Spleen (tissue), 11 donors: Measurements from ENCODE around the gene RNF111. TPM values are rescaled to one million over a fixed set of nuclear protein-coding genes. Genes with fewer than 3 reads are reported as not detected.
"Not testable (repeated sequence)": the region's sequence is repeated elsewhere in the genome, so short reads cannot be mapped to it uniquely, and the experiment has no call there.

Source experiments
- DNase-seq: peaks from one replicate; pipeline ENCODE4 v3.0.0-alpha.2; 2020
- H3K27ac ChIP-seq, 8 donors: fragments of 200-600 bp; sonication (generic) in 7 of 8; 1 replicate in 4 of 8; 2 replicates in 4 of 8; pipeline versions ENCODE4 v1.5.0 to v1.8.0; 2016 to 2021; ENCODE audit warnings: inconsistent platforms in 4 of 8, mild to moderate bottlenecking in 4 of 8, moderate library complexity in 1 of 8
- H3K27me3 ChIP-seq, 7 donors: fragments of 200-600 bp; sonication (generic) in 6 of 7; replicated peaks in 1 of 7; 1 replicate in 4 of 7; 2 replicates in 3 of 7; pipeline versions ENCODE4 v1.5.0 to v1.8.0; 2016 to 2021; ENCODE audit warnings: inconsistent platforms in 3 of 7, mild to moderate bottlenecking in 1 of 7
- H3K36me3 ChIP-seq, 6 donors: fragments of 200-600 bp; sonication (generic) in 5 of 6; 1 replicate in 4 of 6; 2 replicates in 2 of 6; pipeline versions ENCODE4 v1.5.0 to v1.8.0; 2016 to 2021; ENCODE audit warnings: inconsistent platforms in 2 of 6
- H3K4me1 ChIP-seq, 6 donors: fragments of 200-600 bp; sonication (generic) in 5 of 6; 1 replicate in 3 of 6; 2 replicates in 3 of 6; pipeline versions ENCODE4 v1.5.0 to v1.8.0; 2016 to 2021; ENCODE audit warnings: inconsistent platforms in 3 of 6
- H3K4me3 ChIP-seq, 8 donors: fragments of 200-600 bp; sonication (generic) in 7 of 8; 1 replicate in 4 of 8; 2 replicates in 4 of 8; pipeline versions ENCODE4 v1.5.0 to v1.8.0; 2016 to 2021; ENCODE audit warnings: inconsistent platforms in 4 of 8, mild to moderate bottlenecking in 4 of 8, moderate library complexity in 2 of 8
- H3K9me3 ChIP-seq, 8 donors: fragments of 200-600 bp; sonication (generic) in 7 of 8; 1 replicate in 4 of 8; 2 replicates in 4 of 8; pipeline versions ENCODE4 v1.5.0 to v1.8.0; 2016 to 2021; ENCODE audit warnings: inconsistent platforms in 4 of 8
- POLR2A ChIP-seq, 3 donors: fragments of 450-650 bp; IDR thresholded peaks; one replicate each; pipeline ENCODE4 v1.5.1; 2017; ENCODE audit warnings: antibody characterized with exemption in 3 of 3, mild to moderate bottlenecking in 1 of 3
- POLR2AphosphoS5 ChIP-seq, 3 donors: sonication (generic); formaldehyde crosslinking; IDR thresholded peaks; one replicate each; pipeline ENCODE4 v1.5.1; 2017; ENCODE audit warnings: antibody characterized with exemption in 3 of 3
- WGBS, 5 donors: extraction: QIAGEN DNeasy Blood & Tissue Kit in 3 of 5; methylation state at CpG; one replicate each; pipeline versions ENCODE4 v1.1.5 to v1.1.7; 2013 to 2018; 5-methylcytosine and 5-hydroxymethylcytosine counted together
- intact Hi-C: fragments of 100-400 bp; cut with DNase I; formaldehyde crosslinking; loops from one replicate; pipeline ENCODE4 v1.15.0; 2023; ENCODE audit warnings: low total_unique reads
- polyA plus RNA-seq, 3 donors: library from polyadenylated mRNA; stranded (reverse); fragments of 200-250 nt; gene quantifications; one replicate each; pipeline ENCODE4 v1.2.1, GENCODE V29; 2013
- total RNA-seq, 7 donors: library from RNA; depleted of rRNA in 3 of 7; stranded (reverse); fragments of >200 nt in 3 of 7; fragmentation: NEBNext Ultra II Directional in 4 of 7; extraction: Animal tissue kit (Norgen Biotek cat#: 25700) in 4 of 7; gene quantifications; one replicate each; pipeline versions ENCODE4 v1.1.0 to v1.2.1, GENCODE V29; 2016 to 2021
- TF ChIP-seq, protein P1 (sequence below), 11 experiments: fragments of 200-600 bp in 7 of 11; fragments of 450-650 bp in 4 of 11; sonication (generic) in 4 of 11; IDR thresholded peaks in 8 of 11; conservative IDR thresholded peaks in 3 of 11; 1 replicate in 7 of 11; 2 replicates in 4 of 11; pipeline versions ENCODE4 v1.4.0 to v1.8.0; 2016 to 2021; ENCODE audit warnings: antibody characterized with exemption in 11 of 11, inconsistent platforms in 4 of 11, mild to moderate bottlenecking in 1 of 11
- donor health status: healthy with polysubstance abuse.
- donor health status: DM: no; HTN: no; CAD: no; lungs with moderate emphysema.
- donor health status: DM: no; HTN: no; CAD: no.
- donor health status: Bipolar disorder and iron deficiency.
- donor health status: healthy.
- donor health status: DM: no; HTN: no; CAD: no.
- donor health status: DM: yes; HTN: yes; CAD: no.

The RNF111 gene
- total and polyA plus RNA-seq, 10 donors = 10.5 to 68.2 (median 41.1) TPM

DNA sequence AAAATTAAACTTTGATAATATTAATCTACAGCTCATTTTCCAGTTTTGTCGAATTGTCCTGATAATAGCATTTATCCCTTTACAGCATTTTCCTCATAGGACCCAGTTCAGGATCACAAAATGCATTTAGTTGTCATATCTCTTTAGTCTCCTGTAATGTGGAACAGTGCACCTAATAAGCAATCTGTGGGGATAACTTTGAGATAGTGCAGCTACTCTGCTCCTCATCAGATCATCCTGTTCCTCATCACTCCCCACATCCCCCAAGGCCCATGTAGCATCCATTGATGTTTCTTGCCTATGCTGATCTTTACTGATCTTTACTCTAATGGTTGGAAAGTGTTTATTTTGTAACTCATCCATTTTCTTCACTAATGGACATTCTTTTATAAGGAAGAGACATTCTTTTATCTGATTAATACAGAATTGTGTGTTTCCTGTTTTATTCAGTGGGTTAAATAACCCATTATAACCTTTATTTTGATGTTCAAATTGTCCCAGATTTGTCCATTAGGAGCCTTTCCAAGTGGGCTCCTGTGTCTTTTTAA, 7.5 kb downstream of the RNF111 start:
- Histone ChIP-seq H3K36me3 (peaks cover 0 to 43% (median 10%) of the 10 kb centered on the region in 6 donors), H3K4me1 (peaks cover 9 to 91% (median 62%) of the 10 kb centered on the region in 6 donors)
- 93 to 100% (median 98%) methylated on average over 1 of the region's 1 CpG for WGBS, 5 donors

DNA sequence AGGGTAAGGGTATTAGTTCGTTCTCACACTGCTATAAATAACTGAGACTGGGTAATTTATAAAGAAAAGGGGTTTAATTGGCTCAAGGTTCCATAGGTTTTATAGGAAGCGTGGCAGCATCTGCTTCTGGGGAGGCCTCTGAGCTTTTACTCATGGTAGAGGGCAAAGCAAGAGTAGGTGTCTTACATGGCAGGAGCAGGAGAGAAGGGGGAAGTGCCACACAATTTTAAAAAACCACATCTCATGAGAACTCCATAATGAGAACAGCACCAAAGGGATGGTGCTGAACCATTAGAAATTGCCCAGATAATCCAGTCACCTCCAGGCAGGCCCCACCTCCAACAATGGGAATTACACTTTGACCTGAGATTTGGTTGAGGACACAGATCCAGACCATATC, 12.2 kb downstream of the RNF111 start:
- WGBS, 5 donors = 78 to 97% (median 89%) methylated on average over 2 of the region's 2 CpGs
- DNase-seq = no peak
- Histone ChIP-seq H3K36me3 (peaks cover 0 to 13% (median 3%) of the 10 kb centered on the region in 6 donors), H3K9me3 (no peaks in the 10 kb centered on the region), H3K27me3 (no peaks in the 10 kb centered on the region), H3K4me3 (no peak overlapping the region), H3K4me1 (peaks cover 0 to 100% (median 79%) of the 10 kb centered on the region in 6 donors), H3K27ac (peak overlapping the region in 3 of 8 donors; percentile 16 to 84 (median 49))
- intact Hi-C loops = no loop called here
- TF ChIP-seq POLR2A (IDR thresholded peaks at IDR 0.05) = no peak
- TF ChIP-seq POLR2AphosphoS5 (IDR thresholded peaks at IDR 0.05) = no peak
- TF ChIP-seq, protein P1, sequence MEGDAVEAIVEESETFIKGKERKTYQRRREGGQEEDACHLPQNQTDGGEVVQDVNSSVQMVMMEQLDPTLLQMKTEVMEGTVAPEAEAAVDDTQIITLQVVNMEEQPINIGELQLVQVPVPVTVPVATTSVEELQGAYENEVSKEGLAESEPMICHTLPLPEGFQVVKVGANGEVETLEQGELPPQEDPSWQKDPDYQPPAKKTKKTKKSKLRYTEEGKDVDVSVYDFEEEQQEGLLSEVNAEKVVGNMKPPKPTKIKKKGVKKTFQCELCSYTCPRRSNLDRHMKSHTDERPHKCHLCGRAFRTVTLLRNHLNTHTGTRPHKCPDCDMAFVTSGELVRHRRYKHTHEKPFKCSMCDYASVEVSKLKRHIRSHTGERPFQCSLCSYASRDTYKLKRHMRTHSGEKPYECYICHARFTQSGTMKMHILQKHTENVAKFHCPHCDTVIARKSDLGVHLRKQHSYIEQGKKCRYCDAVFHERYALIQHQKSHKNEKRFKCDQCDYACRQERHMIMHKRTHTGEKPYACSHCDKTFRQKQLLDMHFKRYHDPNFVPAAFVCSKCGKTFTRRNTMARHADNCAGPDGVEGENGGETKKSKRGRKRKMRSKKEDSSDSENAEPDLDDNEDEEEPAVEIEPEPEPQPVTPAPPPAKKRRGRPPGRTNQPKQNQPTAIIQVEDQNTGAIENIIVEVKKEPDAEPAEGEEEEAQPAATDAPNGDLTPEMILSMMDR (IDR thresholded peaks at IDR 0.05 in 8 of 11, conservative IDR thresholded peaks at IDR 0.05 in 3 of 11) = no peak

More for the DNA sequence above, 7.5 kb downstream of the RNF111 start:
- no peaks in the 10 kb centered on the region for H3K27me3 ChIP-seq
- H3K4me3 ChIP-seq = no peak overlapping the region
- no peaks in the 10 kb centered on the region for H3K9me3 ChIP-seq
- no peak for DNase-seq
- TF ChIP-seq, protein P1 (IDR thresholded peaks at IDR 0.05 in 8 of 11, conservative IDR thresholded peaks at IDR 0.05 in 3 of 11) = no peak
- intact Hi-C loops = no loop called here
- H3K27ac ChIP-seq = peak overlapping the region in 1 of 8 donors; percentile 33

DNA sequence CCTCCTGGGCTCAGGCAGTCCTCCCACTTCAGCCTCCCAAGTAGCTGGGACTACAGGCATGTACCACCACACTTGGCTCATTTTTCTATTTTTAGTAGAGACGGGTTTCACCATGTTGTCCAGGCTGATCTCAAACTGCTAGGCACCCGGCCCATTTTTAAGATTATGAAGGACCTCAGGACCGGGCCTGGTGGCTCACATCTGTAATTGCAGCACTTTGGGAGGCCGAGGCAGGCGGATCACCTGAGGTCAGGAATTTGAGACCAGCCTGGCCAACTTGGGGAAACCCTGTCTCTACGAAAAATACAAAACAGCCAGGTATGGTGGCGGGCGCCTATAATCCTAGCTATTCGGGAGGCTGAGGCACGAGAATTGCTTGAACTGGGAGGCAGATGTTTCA, 12.8 kb downstream of the RNF111 start:
- H3K4me3 ChIP-seq, H3K9me3 ChIP-seq, H3K27me3 ChIP-seq, intact Hi-C loops, DNase-seq: not testable (repeated sequence)
- 96 to 98% (median 98%) methylated on average over 10 of the region's 10 CpGs for WGBS, 5 donors
- Histone ChIP-seq H3K4me1 (peaks cover 0 to 97% (median 74%) of the 10 kb centered on the region in 6 donors), H3K36me3 (peaks cover 0 to 15% (median 2%) of the 10 kb centered on the region in 6 donors), H3K27ac (peak overlapping the region in 3 of 8 donors; percentile 16 to 84 (median 82))

DNA sequence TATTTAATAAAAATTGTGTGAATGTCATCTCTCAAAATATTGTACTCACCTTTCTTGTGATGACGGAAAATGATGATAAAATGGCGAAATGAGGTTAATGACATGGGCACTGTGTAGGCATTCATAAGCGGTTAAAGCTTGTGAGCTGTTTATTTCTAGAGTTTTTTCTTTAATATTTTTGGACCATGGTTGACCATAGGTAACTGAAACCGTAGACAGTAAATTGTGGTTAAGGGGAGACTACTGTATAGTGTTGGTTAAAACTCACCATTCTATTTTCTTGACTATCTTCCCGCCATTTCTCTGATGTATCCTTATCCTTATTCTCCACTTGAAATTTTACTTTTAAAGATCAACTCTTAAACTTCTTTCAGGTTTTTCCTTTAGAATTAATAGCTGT, 14.5 kb downstream of the RNF111 start:
- Histone ChIP-seq H3K9me3 (no peaks in the 10 kb centered on the region), H3K27ac (peak overlapping the region in 7 of 8 donors; percentile 45 to 84 (median 81)), H3K27me3 (no peaks in the 10 kb centered on the region), H3K4me1 (peaks cover 0 to 92% (median 64%) of the 10 kb centered on the region in 6 donors), H3K36me3 (peaks cover 0 to 31% (median 5%) of the 10 kb centered on the region in 6 donors), H3K4me3 (no peak overlapping the region)
- DNase-seq = no peak
- no peak for TF ChIP-seq POLR2AphosphoS5 (IDR thresholded peaks at IDR 0.05)
- TF ChIP-seq, protein P1 (IDR thresholded peaks at IDR 0.05 in 8 of 11, conservative IDR thresholded peaks at IDR 0.05 in 3 of 11) = no peak
- no peak for TF ChIP-seq POLR2A (IDR thresholded peaks at IDR 0.05)
- intact Hi-C loops = no loop called here
- WGBS, 5 donors = 81 to 91% (median 83%) methylated on average over 5 of the region's 5 CpGs
